HepG2 (cell line): Measurements from ENCODE around the gene FAM24B. TPM values are rescaled to one million over a fixed set of nuclear protein-coding genes. Genes with fewer than 3 reads are reported as not detected.

Experiments
- CBX2 ChIP-seq, 2 experiments: fragments of 200-600 bp in 1 of 2; sonication (generic); formaldehyde crosslinking in 1 of 2; IDR thresholded peaks; 2 replicates each; pipeline versions ENCODE4 v1.7.0 to v1.8.1; 2018 to 2022; ENCODE audit warnings: low read depth in 2 of 2, low read length in 1 of 2, mild to moderate bottlenecking in 1 of 2, missing genetic modification reagents in 1 of 2
- CERS6 ChIP-seq: sonication (generic); formaldehyde crosslinking; IDR thresholded peaks from 2 replicates; pipeline ENCODE4 v1.5.0; 2020; ENCODE audit warnings: missing genetic modification reagents
- CREB1 ChIP-seq, 2 experiments: fragments of 450-650 bp in 1 of 2; IDR thresholded peaks; 2 replicates each; pipeline ENCODE4 v1.6.1; 2016 to 2017; ENCODE audit warnings: control low read depth in 1 of 2, mild to moderate bottlenecking in 1 of 2, missing compliant biosample characterization in 1 of 2, missing genetic modification characterization in 1 of 2
- E2F2 ChIP-seq: sonication (generic); formaldehyde crosslinking; IDR thresholded peaks from 2 replicates; pipeline ENCODE4 v1.4.0; 2020; ENCODE audit warnings: missing genetic modification reagents, borderline replicate concordance
- ESRRA ChIP-seq: sonication (generic); formaldehyde crosslinking; IDR thresholded peaks from 2 replicates; pipeline ENCODE4 v1.5.1; 2020; ENCODE audit warnings: mild to moderate bottlenecking, low read depth, missing genetic modification reagents
- ETS1 ChIP-seq: sonication (generic); formaldehyde crosslinking; IDR thresholded peaks from 2 replicates; pipeline ENCODE4 v1.4.0; 2020; ENCODE audit warnings: missing genetic modification reagents
- FOSL2 ChIP-seq: sonication (generic); formaldehyde crosslinking; IDR thresholded peaks from 2 replicates; pipeline ENCODE4 v1.4.0; 2020; ENCODE audit warnings: missing genetic modification reagents
- HIC2 ChIP-seq: sonication (generic); formaldehyde crosslinking; IDR thresholded peaks from 2 replicates; pipeline ENCODE4 v1.9.0; 2022; ENCODE audit warnings: low read depth, missing genetic modification reagents
- HNRNPH1 ChIP-seq: fragments of 200-400 bp; formaldehyde crosslinking; optimal IDR thresholded peaks from 2 replicates; pipeline ENCODE3; 2017; ENCODE audit warnings: mild to moderate bottlenecking, low read depth, low read length
- MEIS2 ChIP-seq: sonication (generic); formaldehyde crosslinking; IDR thresholded peaks from 2 replicates; pipeline ENCODE4 v1.9.0; 2021; ENCODE audit warnings: mild to moderate bottlenecking, missing genetic modification reagents
- MIER2 ChIP-seq: IDR thresholded peaks from 2 replicates; pipeline ENCODE4 v1.6.1; 2016; ENCODE audit warnings: missing biosample characterization, missing genetic modification reagents
- NCOA5 ChIP-seq: sonication (generic); formaldehyde crosslinking; IDR thresholded peaks from 2 replicates; pipeline ENCODE4 v1.4.0; 2020; ENCODE audit warnings: missing genetic modification reagents
- RARA ChIP-seq: IDR thresholded peaks from 2 replicates; pipeline ENCODE4 v1.6.1; 2016; ENCODE audit warnings: missing genetic modification reagents, missing compliant biosample characterization
- RFXAP ChIP-seq: sonication (generic); formaldehyde crosslinking; IDR thresholded peaks from 2 replicates; pipeline ENCODE4 v1.4.0; 2020; ENCODE audit warnings: missing genetic modification reagents, borderline replicate concordance
- SNAPC5 ChIP-seq: sonication (generic); formaldehyde crosslinking; IDR thresholded peaks from 2 replicates; pipeline ENCODE4 v1.8.1; 2023; ENCODE audit warnings: mild to moderate bottlenecking, missing genetic modification reagents, borderline replicate concordance
- SP2 ChIP-seq: sonication (generic); formaldehyde crosslinking; IDR thresholded peaks from 2 replicates; pipeline ENCODE4 v1.5.1; 2020; ENCODE audit warnings: mild to moderate bottlenecking, missing genetic modification reagents
- TBL1XR1 ChIP-seq: fragments of 150-350 bp; IDR thresholded peaks from 2 replicates; pipeline ENCODE4 v1.6.1; 2014; ENCODE audit warnings: borderline replicate concordance, low read length; ENCODE audit not compliant: partially characterized antibody
- TMF1 ChIP-seq: sonication (generic); formaldehyde crosslinking; IDR thresholded peaks from 2 replicates; pipeline ENCODE4 v1.8.1; 2022; ENCODE audit warnings: low read depth, missing genetic modification reagents
- ZBTB1 ChIP-seq: sonication (generic); formaldehyde crosslinking; IDR thresholded peaks from 2 replicates; pipeline ENCODE4 v1.4.0; 2020; ENCODE audit warnings: missing genetic modification reagents, borderline replicate concordance
- ZNF280B ChIP-seq: sonication (generic); formaldehyde crosslinking; IDR thresholded peaks from 2 replicates; pipeline ENCODE4 v1.5.0; 2020; ENCODE audit warnings: missing genetic modification reagents, mild to moderate bottlenecking, borderline replicate concordance
- ZNF484 ChIP-seq: sonication (generic); formaldehyde crosslinking; IDR thresholded peaks from 2 replicates; pipeline ENCODE4 v1.5.1; 2020; ENCODE audit warnings: mild to moderate bottlenecking, low read depth, missing genetic modification reagents, borderline replicate concordance
- ZNF570 ChIP-seq: sonication (generic); formaldehyde crosslinking; IDR thresholded peaks from 2 replicates; pipeline ENCODE4 v1.4.0; 2020; ENCODE audit warnings: mild to moderate bottlenecking, missing genetic modification reagents, borderline replicate concordance
- polyA plus RNA-seq, 8 experiments: library from polyadenylated mRNA; depleted of rRNA in 3 of 8; stranded (reverse) in 7 of 8; unstranded in 1 of 8; fragments of >200 nt; fragmentation: Illumina TruSeq in 4 of 8; extraction: Trizol in 4 of 8; gene quantifications; 2 replicates each; pipeline versions ENCODE4 v1.2.1 to v1.2.3, GENCODE V29; 2011 to 2016; ENCODE audit warnings: low read depth in 4 of 8, missing spikeins in 1 of 8, mixed read lengths in 1 of 8; ENCODE audit not compliant: insufficient read depth in 1 of 8
- total RNA-seq, 5 experiments: library from RNA; depleted of rRNA; stranded (reverse); fragments of >200 nt; fragmentation: Illumina TruSeq; extraction: Trizol; gene quantifications; 2 replicates each; pipeline ENCODE4 v1.2.3, GENCODE V29; 2016; ENCODE audit warnings: low read depth in 1 of 5

Gene FAM24B
- total and polyA plus RNA-seq, 2 of the 13 experiments (the other 11 are each of a cell fraction or from before 2014, with no cell fraction given) = 1.9 to 3.0 TPM

GRCh38 chr10:122911889-122912484 is 32.6 kb upstream of the FAM24B start (continued):
- TF ChIP-seq CREB1 (IDR thresholded peaks at IDR 0.05) (no peak), CREB1 (CRISPR knock-in tag; IDR thresholded peaks at IDR 0.05) (no peak), RARA (CRISPR knock-in tag) (peak; percentile 97), ESRRA (CRISPR knock-in tag) (peak; percentile 96), HIC2 (CRISPR knock-in tag) (peak; percentile 94), TBL1XR1 (no peak), TMF1 (CRISPR knock-in tag) (peak; percentile 100), E2F2 (CRISPR knock-in tag) (peak; percentile 100; the same call in 1 of the 2 replicates), HNRNPH1 (no peak), NCOA5 (CRISPR knock-in tag) (peak; percentile 99), RFXAP (CRISPR knock-in tag) (peak; percentile 98), ZNF484 (CRISPR knock-in tag) (peak; percentile 99; the same call in 1 of the 2 replicates), MIER2 (CRISPR knock-in tag) (peak; percentile 100), MEIS2 (CRISPR knock-in tag) (peak; percentile 100), ZBTB1 (CRISPR knock-in tag) (peak; percentile 99), SP2 (CRISPR knock-in tag) (peak; percentile 74), ETS1 (CRISPR knock-in tag) (peak; percentile 100), CBX2 (IDR thresholded peaks at IDR 0.05; ENCODE audit: low read depth, low read length) (no peak), CBX2 (CRISPR knock-in tag; IDR thresholded peaks at IDR 0.05; ENCODE audit: low read depth) (peak; percentile 97; the same call in 1 of the 2 replicates), CERS6 (peak; percentile 99), FOSL2 (peak; percentile 93), ZNF570 (CRISPR knock-in tag) (peak; percentile 100), SNAPC5 (CRISPR knock-in tag) (peak; percentile 98), ZNF280B (peak; percentile 100)
